GM23338 (cell line): Measurements from ENCODE around the gene WWOX. TPM values are rescaled to one million over a fixed set of nuclear protein-coding genes. Genes with fewer than 3 reads are reported as not detected.

ENCODE experiments used
- ATAC-seq: fragments of 200-7000 bp; cut with Tn5 transposase; 3 replicates; pipeline ENCODE4 v1.9.1; 2020
- DNase-seq: peaks from one replicate; pipeline ENCODE4 v3.0.0-alpha.2; 2015; ENCODE audit warnings: low spot score
- H2AFZ ChIP-seq: fragments of 200-600 bp; sonication (generic); 2 replicates; pipeline ENCODE4 v1.8.0; 2016; ENCODE audit warnings: antibody characterized with exemption, mild to moderate bottlenecking, moderate library complexity
- H3F3A ChIP-seq: fragments of 200-600 bp; sonication (generic); replicated peaks from 2 replicates; pipeline ENCODE4 v1.8.0; 2017; ENCODE audit warnings: antibody characterized with exemption, mixed run types, low read depth
- H3K27ac ChIP-seq: fragments of 200-600 bp; sonication (generic); 2 replicates; pipeline ENCODE4 v1.6.1; 2016; ENCODE audit warnings: low read depth
- H3K27me3 ChIP-seq: fragments of 200-600 bp; sonication (generic); 2 replicates; pipeline ENCODE4 v1.8.0; 2016; ENCODE audit warnings: mild to moderate bottlenecking, mixed run types, moderate library complexity; ENCODE audit not compliant: insufficient read depth
- H3K36me3 ChIP-seq: fragments of 200-600 bp; sonication (generic); 2 replicates; pipeline ENCODE4 v1.8.0; 2016; ENCODE audit warnings: mild to moderate bottlenecking; ENCODE audit not compliant: insufficient read depth
- H3K4me1 ChIP-seq: fragments of 200-600 bp; sonication (generic); 2 replicates; pipeline ENCODE4 v1.8.0; 2016; ENCODE audit warnings: mild to moderate bottlenecking, moderate library complexity; ENCODE audit not compliant: insufficient read depth
- H3K4me2 ChIP-seq: fragments of 200-600 bp; sonication (generic); 2 replicates; pipeline ENCODE4 v1.7.1; 2017; ENCODE audit warnings: mixed run types
- H3K4me3 ChIP-seq: fragments of 200-600 bp; sonication (generic); 2 replicates; pipeline ENCODE4 v1.6.1; 2016; ENCODE audit warnings: mixed run types
- H3K79me2 ChIP-seq: fragments of 200-600 bp; sonication (generic); replicated peaks from 2 replicates; pipeline ENCODE4 v1.8.0; 2017; ENCODE audit warnings: mild to moderate bottlenecking; ENCODE audit not compliant: insufficient read depth
- H3K9me2 ChIP-seq: fragments of 200-600 bp; sonication (generic); 2 replicates; pipeline ENCODE4 v1.8.0; 2017; ENCODE audit not compliant: insufficient read depth
- H4K20me1 ChIP-seq: fragments of 200-600 bp; sonication (generic); replicated peaks from 2 replicates; pipeline ENCODE4 v1.8.0; 2017; ENCODE audit warnings: mild to moderate bottlenecking; ENCODE audit not compliant: insufficient read depth
- H3K27ac Mint-ChIP-seq: 2 replicates; pipeline ENCODE4 v1.8.0; 2020; ENCODE audit warnings: inconsistent platforms, mild to moderate bottlenecking, moderate library complexity, mixed read lengths
- H3K27me3 Mint-ChIP-seq: 3 replicates; pipeline ENCODE4 v1.8.0; 2022; ENCODE audit warnings: low read depth, mild to moderate bottlenecking, moderate library complexity, mixed read lengths, inconsistent platforms; ENCODE audit not compliant: insufficient read depth, poor library complexity
- H3K36me3 Mint-ChIP-seq: 3 replicates; pipeline ENCODE4 v1.8.0; 2021; ENCODE audit warnings: low read depth, mild to moderate bottlenecking, inconsistent platforms, moderate library complexity, mixed read lengths
- H3K4me1 Mint-ChIP-seq: 3 replicates; pipeline ENCODE4 v1.8.0; 2020; ENCODE audit warnings: mild to moderate bottlenecking, inconsistent platforms, mixed read lengths
- H3K4me3 Mint-ChIP-seq: 3 replicates; pipeline ENCODE4 v1.8.0; 2021; ENCODE audit warnings: moderate library complexity, mild to moderate bottlenecking, inconsistent platforms, mixed read lengths
- H3K9me3 Mint-ChIP-seq: 3 replicates; pipeline ENCODE4 v1.8.0; 2020; ENCODE audit warnings: moderate library complexity, mild to moderate bottlenecking, inconsistent platforms, mixed read lengths
- CTCF ChIP-seq, 2 experiments: fragments of 200-600 bp in 1 of 2; sonication (generic) in 1 of 2; conservative IDR thresholded peaks; 2 replicates each; pipeline versions ENCODE4 v1.5.1 to v1.6.1; 2016 to 2017; ENCODE audit warnings: antibody characterized with exemption in 2 of 2, low read depth in 2 of 2, mild to moderate bottlenecking in 2 of 2, moderate library complexity in 1 of 2
- ETS1 ChIP-seq: IDR thresholded peaks from 2 replicates; pipeline ENCODE4 v1.6.1; 2016; ENCODE audit warnings: antibody characterized with exemption
- EZH2 ChIP-seq: fragments of 200-600 bp; sonication (generic); IDR thresholded peaks from one replicate; pipeline ENCODE4 v1.8.0; 2017; ENCODE audit warnings: antibody characterized with exemption, mild to moderate bottlenecking, low read depth; ENCODE audit not compliant: unreplicated experiment
- EZH2phosphoT487 ChIP-seq: fragments of 200-600 bp; sonication (generic); IDR thresholded peaks from one replicate; pipeline ENCODE4 v1.8.1; 2018; ENCODE audit warnings: antibody characterized with exemption; ENCODE audit not compliant: unreplicated experiment
- JUNB ChIP-seq: IDR thresholded peaks from one replicate; pipeline ENCODE4 v1.6.1; 2016; ENCODE audit warnings: antibody characterized with exemption; ENCODE audit not compliant: unreplicated experiment
- NANOG ChIP-seq: IDR thresholded peaks from 2 replicates; pipeline ENCODE4 v1.6.1; 2016; ENCODE audit warnings: antibody characterized with exemption, borderline replicate concordance
- POLR2AphosphoS5 ChIP-seq: IDR thresholded peaks from 2 replicates; pipeline ENCODE4 v1.6.1; 2016; ENCODE audit warnings: antibody characterized with exemption, low read depth
- REST ChIP-seq: IDR thresholded peaks from one replicate; pipeline ENCODE4 v1.6.1; 2018; ENCODE audit warnings: antibody characterized with exemption; ENCODE audit not compliant: unreplicated experiment
- STAT1 ChIP-seq: IDR thresholded peaks from one replicate; pipeline ENCODE4 v1.6.1; 2016; ENCODE audit warnings: antibody characterized with exemption; ENCODE audit not compliant: unreplicated experiment
- ZNF462 ChIP-seq: fragments of 250-450 bp; sonication (Bioruptor Pico); IDR thresholded peaks from 2 replicates; pipeline ENCODE4 v1.5.0; 2020; ENCODE audit warnings: mild to moderate bottlenecking, moderate library complexity
- polyA plus RNA-seq: library from polyadenylated mRNA; unstranded; fragments of >200 nt; fragmentation: Nextera tagmentation; extraction: Ambion mirVana; gene quantifications from 2 replicates; pipeline ENCODE4 v1.2.1, GENCODE V29; 2016
- total RNA-seq: library from RNA; depleted of rRNA; stranded (reverse); fragments of >200 nt; shearing (Covaris generic); gene quantifications from 2 replicates; pipeline ENCODE4 v1.2.3, GENCODE V29; 2014

The WWOX gene
- total and polyA plus RNA-seq, 2 experiments from 2014 or later, result 10.0 to 19.3 TPM

GRCh38 chr16:78383118-78383517, 283.7 kb downstream of the WWOX start:
- H3K4me3 ChIP-seq, result no peak overlapping the region
- no peaks in the 10 kb centered on the region for H4K20me1 ChIP-seq
- H3K27me3 ChIP-seq, result no peaks in the 10 kb centered on the region
- DNase-seq, result no peak
- no peaks in the 10 kb centered on the region for H3K36me3 ChIP-seq
- H3F3A ChIP-seq, result no peaks in the 10 kb centered on the region
- no peak overlapping the region for H2AFZ ChIP-seq
- Mint-ChIP-seq H3K27me3 (peaks cover 1% of the 10 kb centered on the region), H3K4me1 (peaks cover 3% of the 10 kb centered on the region; the same call in 2 of the 3 replicates), H3K27ac (no peak overlapping the region), H3K9me3 (no peaks in the 10 kb centered on the region; the same call in 2 of the 3 replicates), H3K36me3 (no peaks in the 10 kb centered on the region), H3K4me3 (no peak overlapping the region)
- TF ChIP-seq STAT1, result no peak
- no peak for TF ChIP-seq CTCF (conservative IDR thresholded peaks at IDR 0.05; ENCODE audit: low read depth in 2 of 2)
- TF ChIP-seq ZNF462, result no peak
- TF ChIP-seq EZH2, result no peak
- TF ChIP-seq NANOG, result no peak
- no peak for TF ChIP-seq ETS1
- no peak for TF ChIP-seq JUNB
- no peak for TF ChIP-seq POLR2AphosphoS5
- TF ChIP-seq REST, result no peak
- TF ChIP-seq EZH2phosphoT487, result no peak
- H3K27ac ChIP-seq, result no peak overlapping the region
- H3K4me2 ChIP-seq, result no peak overlapping the region
- H3K79me2 ChIP-seq, result no peaks in the 10 kb centered on the region
- no peak for ATAC-seq
- peaks cover 8% of the 10 kb centered on the region; the same call in 1 of the 2 replicates for H3K4me1 ChIP-seq
- H3K9me2 ChIP-seq, result no peaks in the 10 kb centered on the region; the same call in 1 of the 2 replicates
